BLaER1 treated with 17β-estradiol and CSF1 and Interleukin-3, amounts not matched to agents 10 nM and 100 nM (cell line): ENCODE results near the gene MOCOS.
"Not testable (repeated sequence)": the region's sequence is repeated elsewhere in the genome, so short reads cannot be mapped to it uniquely, and the experiment has no call there.

Experiments
- H3K27ac ChIP-seq, 11 experiments: shearing (Covaris generic); formaldehyde crosslinking; 2 replicates each; pipeline ENCODE4 v1.8.1; 2022
- H3K27me3 ChIP-seq, 11 experiments: shearing (Covaris generic); formaldehyde crosslinking; 2 replicates each; pipeline ENCODE4 v1.8.1; 2022
- H3K36me3 ChIP-seq, 11 experiments: shearing (Covaris generic); formaldehyde crosslinking; 2 replicates each; pipeline ENCODE4 v1.8.1; 2022
- H3K4me1 ChIP-seq, 10 experiments: shearing (Covaris generic); formaldehyde crosslinking; 2 replicates each; pipeline ENCODE4 v1.8.1; 2022
- H3K4me2 ChIP-seq, 11 experiments: shearing (Covaris generic); formaldehyde crosslinking; 2 replicates each; pipeline ENCODE4 v1.8.1; 2022
- H3K4me3 ChIP-seq, 10 experiments: shearing (Covaris generic); formaldehyde crosslinking; 2 replicates each; pipeline ENCODE4 v1.8.1; 2022
- H3K9ac ChIP-seq, 11 experiments: shearing (Covaris generic); formaldehyde crosslinking; 2 replicates each; pipeline ENCODE4 v1.8.1; 2022
- H3K9me3 ChIP-seq, 11 experiments: shearing (Covaris generic); formaldehyde crosslinking; replicated peaks in 1 of 11; 2 replicates each; pipeline ENCODE4 v1.8.1; 2022
- H4K20me1 ChIP-seq, 11 experiments: shearing (Covaris generic); formaldehyde crosslinking; 2 replicates each; pipeline ENCODE4 v1.8.1; 2022
- Cebpa-rat ChIP-seq, 11 experiments: shearing (Covaris generic); IDR thresholded peaks; 2 replicates each; pipeline ENCODE4 v1.8.1; 2022

MOCOS gene

GRCh38 chr18:36203360-36203895 is 16.1 kb downstream of the MOCOS start:
- Histone ChIP-seq H3K9ac (no peak overlapping the region), H3K36me3 (no peaks in the 10 kb centered on the region), H3K9me3 (peaks cover 6 to 13% (median 9%) of the 10 kb centered on the region in 11 experiments; a peak in 17 of 22 replicates), H4K20me1 (no peaks in the 10 kb centered on the region), H3K27ac (no peak overlapping the region), H3K27me3 (no peaks in the 10 kb centered on the region), H3K4me2 (no peak overlapping the region), H3K4me3 (no peak overlapping the region), H3K4me1 (no peaks in the 10 kb centered on the region)
- no peak for TF ChIP-seq Cebpa-rat (IDR thresholded peaks at IDR 0.05)

- H3K9me3 ChIP-seq, result peaks cover 6 to 14% (median 10%) of the 10 kb centered on the region in 11 experiments; a peak in 17 of 22 replicates
- H3K27ac ChIP-seq, result no peak overlapping the region
- TF ChIP-seq Cebpa-rat (IDR thresholded peaks at IDR 0.05), result no peak
- no peaks in the 10 kb centered on the region for H3K36me3 ChIP-seq
- no peaks in the 10 kb centered on the region for H3K4me1 ChIP-seq
- H3K27me3 ChIP-seq, result no peaks in the 10 kb centered on the region
- no peak overlapping the region for H3K9ac ChIP-seq
- no peaks in the 10 kb centered on the region for H4K20me1 ChIP-seq
- no peak overlapping the region for H3K4me2 ChIP-seq
- H3K4me3 ChIP-seq, result no peak overlapping the region
Observed at GRCh38 chr18:36205166-36205565, 17.9 kb downstream of the MOCOS start.

- Histone ChIP-seq H3K36me3 (no peaks in the 10 kb centered on the region), H3K4me1 (peaks cover 0 to 14% (median 9%) of the 10 kb centered on the region in 10 experiments; a peak in 9 of 20 replicates)
- TF ChIP-seq Cebpa-rat (IDR thresholded peaks at IDR 0.05), result no peak
Observed at GRCh38 chr18:36207303-36207702, 20.0 kb downstream of the MOCOS start.

GRCh38 chr18:36207969-36208368 is 20.7 kb downstream of the MOCOS start:
- not testable (repeated sequence) for H3K9ac ChIP-seq, H3K36me3 ChIP-seq, H3K4me2 ChIP-seq, H3K27ac ChIP-seq, H3K27me3 ChIP-seq, H4K20me1 ChIP-seq, H3K4me3 ChIP-seq
- Histone ChIP-seq H3K9me3 (peaks cover 6 to 14% (median 10%) of the 10 kb centered on the region in 11 experiments; a peak in 17 of 22 replicates), H3K4me1 (peaks cover 0 to 14% (median 9%) of the 10 kb centered on the region in 10 experiments; a peak in 9 of 20 replicates)

More at GRCh38 chr18:36207303-36207702, 20.0 kb downstream of the MOCOS start:
- no peaks in the 10 kb centered on the region for H4K20me1 ChIP-seq
- peaks cover 6 to 14% (median 10%) of the 10 kb centered on the region in 11 experiments; a peak in 17 of 22 replicates for H3K9me3 ChIP-seq
- no peak overlapping the region for H3K9ac ChIP-seq
- no peak overlapping the region for H3K4me2 ChIP-seq
- no peaks in the 10 kb centered on the region for H3K27me3 ChIP-seq
- H3K4me3 ChIP-seq, result no peak overlapping the region
- no peak overlapping the region for H3K27ac ChIP-seq

- H3K4me2 ChIP-seq, result peak overlapping the region in 4 of 11 experiments; percentile 14 to 37 (median 32); a peak in 5 of 22 replicates
- TF ChIP-seq Cebpa-rat (IDR thresholded peaks at IDR 0.05), result no peak
- H3K9ac ChIP-seq, result no peak overlapping the region
- no peaks in the 10 kb centered on the region for H3K36me3 ChIP-seq
- H3K4me1 ChIP-seq, result peaks cover 0 to 14% (median 9%) of the 10 kb centered on the region in 10 experiments; a peak in 9 of 20 replicates
- H3K9me3 ChIP-seq, result peaks cover 6 to 14% (median 10%) of the 10 kb centered on the region in 11 experiments; a peak in 17 of 22 replicates
- H3K27ac ChIP-seq, result no peak overlapping the region
- H3K4me3 ChIP-seq, result no peak overlapping the region
- H4K20me1 ChIP-seq, result no peaks in the 10 kb centered on the region
- H3K27me3 ChIP-seq, result no peaks in the 10 kb centered on the region
Observed at GRCh38 chr18:36211612-36212065, 24.3 kb downstream of the MOCOS start.

- Histone ChIP-seq H3K9ac (no peak overlapping the region), H3K27me3 (no peaks in the 10 kb centered on the region), H3K4me3 (no peak overlapping the region), H3K4me1 (peaks cover 0 to 14% (median 9%) of the 10 kb centered on the region in 10 experiments; a peak in 9 of 20 replicates), H4K20me1 (no peaks in the 10 kb centered on the region), H3K4me2 (no peak overlapping the region), H3K36me3 (no peaks in the 10 kb centered on the region), H3K9me3 (peaks cover 6 to 13% (median 10%) of the 10 kb centered on the region in 11 experiments; a peak in 17 of 22 replicates), H3K27ac (no peak overlapping the region)
- TF ChIP-seq Cebpa-rat (IDR thresholded peaks at IDR 0.05), result no peak
Observed at GRCh38 chr18:36212301-36213171, 25.2 kb downstream of the MOCOS start.

- Histone ChIP-seq H3K27me3 (no peaks in the 10 kb centered on the region), H3K27ac (no peak overlapping the region), H3K9ac (no peak overlapping the region), H3K4me2 (no peak overlapping the region), H4K20me1 (no peaks in the 10 kb centered on the region), H3K4me1 (peaks cover 0 to 14% (median 9%) of the 10 kb centered on the region in 10 experiments; a peak in 9 of 20 replicates), H3K36me3 (no peaks in the 10 kb centered on the region), H3K4me3 (no peak overlapping the region), H3K9me3 (no peaks in the 10 kb centered on the region)
- TF ChIP-seq Cebpa-rat (IDR thresholded peaks at IDR 0.05), result no peak
Observed at GRCh38 chr18:36214811-36215210, 27.5 kb downstream of the MOCOS start.

GRCh38 chr18:36215577-36215976 is 28.3 kb downstream of the MOCOS start:
- Histone ChIP-seq H3K4me3 (no peak overlapping the region), H4K20me1 (no peaks in the 10 kb centered on the region), H3K4me2 (no peak overlapping the region), H3K4me1 (peaks cover 0 to 12% (median 9%) of the 10 kb centered on the region in 10 experiments; a peak in 9 of 20 replicates), H3K27ac (no peak overlapping the region), H3K9me3 (no peaks in the 10 kb centered on the region), H3K36me3 (no peaks in the 10 kb centered on the region), H3K9ac (no peak overlapping the region), H3K27me3 (no peaks in the 10 kb centered on the region)
- no peak for TF ChIP-seq Cebpa-rat (IDR thresholded peaks at IDR 0.05)

- no peak overlapping the region for H3K4me3 ChIP-seq
- H3K4me1 ChIP-seq, result no peaks in the 10 kb centered on the region
- no peak overlapping the region for H3K27ac ChIP-seq
- H4K20me1 ChIP-seq, result no peaks in the 10 kb centered on the region
- no peak overlapping the region for H3K4me2 ChIP-seq
- H3K36me3 ChIP-seq, result no peaks in the 10 kb centered on the region
- no peaks in the 10 kb centered on the region for H3K9me3 ChIP-seq
- no peaks in the 10 kb centered on the region for H3K27me3 ChIP-seq
- TF ChIP-seq Cebpa-rat (IDR thresholded peaks at IDR 0.05), result no peak
- no peak overlapping the region for H3K9ac ChIP-seq
Observed at GRCh38 chr18:36217348-36217747, 30.1 kb downstream of the MOCOS start.
